ENCODE measurements around the gene FAM3A.

Gene FAM3A

DNA sequence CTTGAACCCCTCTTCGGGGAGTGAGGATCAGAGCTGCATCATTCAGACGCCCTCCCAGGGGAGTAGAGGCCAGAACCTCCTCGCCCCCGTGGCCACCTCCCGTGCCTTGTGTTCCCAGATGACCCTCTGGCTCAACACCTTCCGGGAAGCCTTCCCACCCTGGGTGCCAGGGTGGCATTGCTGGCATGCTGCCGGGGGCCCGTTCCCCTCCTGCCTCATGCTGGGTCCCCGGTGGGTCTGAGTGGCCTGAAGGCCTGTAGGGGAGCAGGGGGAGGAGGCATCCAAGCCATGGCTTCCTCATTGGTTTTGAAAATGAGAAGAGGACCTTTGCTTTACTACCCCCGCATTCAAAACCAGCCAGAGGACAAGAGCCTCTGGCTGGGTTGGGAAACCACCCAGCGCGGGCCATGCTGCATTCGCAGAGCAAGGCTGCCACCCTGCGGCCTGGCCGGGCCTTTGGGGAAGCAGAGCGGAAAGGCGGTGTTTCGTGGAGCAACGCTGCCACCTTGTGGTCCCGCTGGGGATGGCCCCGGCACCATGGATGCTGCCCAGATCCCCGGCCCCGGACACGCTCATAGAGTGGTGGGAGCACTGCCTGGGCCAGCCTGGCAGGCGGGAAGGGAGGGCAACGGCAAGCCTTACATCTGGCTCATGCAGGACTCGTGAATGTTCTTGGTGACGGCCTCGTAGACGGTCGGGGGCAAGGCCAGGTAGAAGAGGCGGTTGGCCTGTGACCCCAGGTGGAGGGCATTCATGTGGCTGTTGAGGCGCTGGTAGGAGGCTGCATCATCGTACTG, 18.7 kb upstream of the FAM3A start:
- DNase-seq = peak; percentile 93

DNA sequence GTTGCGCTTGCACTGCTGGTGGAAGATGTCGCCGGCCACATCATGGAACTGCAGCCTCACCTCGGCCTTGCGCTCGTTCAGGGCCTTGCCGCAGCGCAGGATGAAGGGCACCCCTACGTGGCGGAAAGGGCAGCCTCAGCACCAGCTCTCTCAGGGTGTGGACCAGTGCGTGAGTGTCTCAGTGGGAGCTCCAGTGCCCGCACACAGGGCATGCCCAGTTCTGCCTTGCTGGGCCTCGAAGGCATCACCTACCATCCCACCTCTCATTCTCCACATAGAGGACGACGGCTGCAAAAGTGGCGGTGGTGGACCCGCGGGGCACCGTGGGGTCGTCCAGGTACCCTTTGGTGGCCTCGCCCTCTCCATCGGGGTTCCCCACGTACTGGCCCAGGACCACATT, 16.7 kb upstream of the FAM3A start:
- DNase-seq = no peak

DNA sequence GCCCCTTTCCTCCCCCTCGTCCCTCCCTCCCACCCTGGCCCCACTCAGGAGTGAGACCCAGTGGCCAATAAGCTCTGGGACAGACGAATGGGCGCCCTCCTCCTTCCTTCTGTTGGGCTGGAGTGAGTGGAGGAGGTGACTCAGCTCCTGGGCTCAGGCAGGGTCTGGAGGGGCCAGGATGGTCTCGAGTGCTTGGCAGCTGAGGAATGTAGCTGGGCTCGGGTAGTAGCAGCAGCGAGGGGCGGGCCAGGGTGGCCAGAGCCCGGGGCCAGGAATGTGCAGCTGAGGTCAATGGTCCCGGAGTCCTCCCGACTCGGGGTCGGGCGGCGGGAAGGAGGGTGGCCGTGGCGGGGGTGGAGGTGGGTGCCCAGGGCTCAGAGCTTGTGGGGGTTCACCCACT, 15.6 kb upstream of the FAM3A start:
- DNase-seq = no peak

DNA sequence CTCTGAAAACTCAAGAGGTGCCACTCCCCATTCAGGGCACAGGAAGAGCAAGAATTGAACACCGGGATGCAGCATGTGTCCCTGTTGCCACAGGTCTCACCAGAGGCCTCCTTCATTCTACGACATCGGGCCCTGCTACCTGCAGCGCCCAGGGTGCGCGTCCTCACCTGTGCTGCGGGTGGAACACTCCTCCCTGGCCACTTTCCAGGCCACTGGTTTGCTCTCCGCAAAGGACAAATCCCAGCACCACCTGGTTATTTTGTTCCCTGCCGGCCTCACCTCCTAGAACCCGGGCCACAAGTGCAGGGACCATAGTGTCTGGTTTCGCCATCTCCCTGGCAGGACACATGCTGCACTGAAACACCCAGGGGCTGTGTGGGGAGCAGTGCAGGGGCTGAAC, 14.3 kb upstream of the FAM3A start:
- DNase-seq = no peak

DNA sequence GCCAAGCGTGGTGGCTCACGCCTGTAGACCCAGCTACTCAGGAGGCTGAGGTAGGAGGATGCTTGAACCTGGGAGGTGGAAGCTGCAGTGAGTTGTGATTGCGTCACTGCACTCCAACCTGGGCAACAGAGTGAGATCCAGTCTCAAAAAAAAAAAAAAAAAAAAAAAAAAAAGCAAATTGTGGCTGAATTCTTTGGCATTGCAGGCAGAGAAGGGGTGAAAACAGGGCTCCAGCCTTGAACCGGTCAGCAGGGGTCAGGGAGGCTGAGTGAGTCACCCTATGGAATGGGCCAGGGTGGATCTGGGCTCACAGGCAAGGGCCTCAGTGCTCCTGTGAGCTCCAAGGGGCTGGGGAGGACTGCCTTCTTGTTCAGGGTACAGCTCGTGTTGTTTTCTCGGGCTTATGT, 13.2 kb upstream of the FAM3A start:
- DNase-seq = no peak

DNA sequence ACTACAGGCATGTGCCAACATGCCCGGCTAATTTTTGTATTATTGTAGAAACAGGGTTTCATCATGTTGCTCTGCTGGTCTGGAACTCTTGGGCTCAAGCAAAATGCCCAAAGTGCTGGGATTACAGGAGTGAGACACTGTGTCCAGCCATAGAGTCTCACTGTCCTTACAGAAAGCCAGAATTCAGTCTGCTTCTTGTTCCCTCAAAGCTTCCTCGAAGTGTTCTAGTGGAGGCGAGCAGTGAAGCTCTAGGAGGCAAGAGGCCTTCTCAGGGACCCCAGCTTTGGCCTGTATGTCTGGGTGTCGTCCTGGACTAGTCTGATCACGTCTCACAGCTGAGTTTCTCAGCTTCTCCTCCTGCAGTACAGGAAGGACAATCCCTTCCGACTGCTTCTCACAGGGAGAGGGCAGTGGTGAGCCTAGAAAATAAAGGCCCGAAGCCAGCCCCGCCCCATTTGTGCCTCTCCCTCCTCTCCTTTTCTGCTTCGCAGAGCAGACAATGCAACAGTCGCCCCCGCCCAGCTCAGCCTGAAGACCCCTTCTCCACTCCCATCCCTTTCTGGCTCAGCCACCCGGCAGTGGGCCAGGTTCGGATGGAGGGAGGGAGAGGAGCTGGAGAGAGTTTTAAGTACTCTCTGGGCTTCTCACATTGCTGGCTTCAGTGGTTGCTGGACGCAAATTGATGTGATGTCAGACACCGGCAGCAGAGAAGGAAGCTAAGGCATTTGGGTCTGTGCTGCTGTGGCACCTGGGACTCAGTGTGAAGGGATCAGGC, 11.1 kb upstream of the FAM3A start:
- DNase-seq = peak; percentile 90

DNA sequence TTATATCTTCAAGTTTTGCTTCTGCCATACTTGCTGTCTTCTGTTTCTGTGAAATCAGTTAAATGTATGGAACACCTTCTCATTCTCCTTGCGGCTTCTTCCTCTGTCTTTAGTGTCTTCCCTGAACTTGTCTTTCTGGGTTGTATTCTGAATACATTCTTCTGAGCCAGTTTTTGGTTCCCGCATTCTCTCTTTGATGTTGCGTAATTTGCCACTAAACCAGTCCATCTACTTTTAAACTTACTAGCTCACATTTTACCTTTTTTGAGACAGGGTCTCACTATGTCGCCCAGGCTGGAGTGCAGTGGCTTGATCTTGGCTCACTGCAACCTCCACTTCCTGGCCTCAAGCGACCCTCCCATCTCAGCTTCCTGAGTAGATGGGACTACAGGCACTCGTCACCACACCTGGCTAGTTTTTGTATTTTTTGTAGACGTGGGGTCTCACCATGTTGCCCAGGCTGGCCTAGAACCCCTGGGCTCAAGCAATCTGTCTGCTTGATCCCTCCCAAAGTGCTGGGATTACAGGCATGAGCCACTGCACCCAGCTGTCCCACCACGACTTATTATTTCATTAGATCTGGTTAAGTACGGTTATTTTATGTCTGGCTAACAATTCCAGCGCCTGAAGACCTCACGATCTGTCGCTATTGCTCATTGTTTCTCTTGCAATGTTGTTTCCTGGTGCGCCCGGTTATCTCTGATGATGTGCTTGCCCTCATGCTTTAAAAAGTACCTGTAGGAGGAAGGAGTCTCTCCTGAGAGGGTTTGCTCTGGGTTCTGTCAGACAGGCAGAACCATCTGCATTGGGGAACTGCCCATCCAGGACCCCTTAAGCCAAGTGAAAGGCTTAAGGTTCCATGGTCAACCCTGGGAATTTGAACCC, 9.8 kb upstream of the FAM3A start:
- DNase-seq = no peak

DNA sequence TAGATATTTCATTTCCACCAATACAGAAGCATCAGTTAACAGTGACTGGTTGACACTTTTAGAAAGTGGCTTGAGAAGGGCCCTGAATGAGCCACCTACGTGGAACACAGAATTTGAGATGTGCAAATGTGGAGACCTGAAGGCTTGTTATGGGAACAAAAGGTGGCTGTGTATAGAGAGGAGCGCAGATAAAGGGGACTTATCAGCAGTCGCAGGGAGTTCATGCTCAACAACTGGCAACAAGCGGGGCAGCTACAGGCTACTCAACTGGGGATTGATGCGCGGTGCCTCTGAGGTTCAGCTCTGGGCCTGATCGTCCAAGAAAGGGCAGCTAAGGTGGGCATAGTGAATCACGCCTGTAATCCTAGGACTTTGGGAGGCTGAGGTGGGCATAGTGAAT, 3.4 kb upstream of the FAM3A start:
- peak; percentile 42 for DNase-seq

DNA sequence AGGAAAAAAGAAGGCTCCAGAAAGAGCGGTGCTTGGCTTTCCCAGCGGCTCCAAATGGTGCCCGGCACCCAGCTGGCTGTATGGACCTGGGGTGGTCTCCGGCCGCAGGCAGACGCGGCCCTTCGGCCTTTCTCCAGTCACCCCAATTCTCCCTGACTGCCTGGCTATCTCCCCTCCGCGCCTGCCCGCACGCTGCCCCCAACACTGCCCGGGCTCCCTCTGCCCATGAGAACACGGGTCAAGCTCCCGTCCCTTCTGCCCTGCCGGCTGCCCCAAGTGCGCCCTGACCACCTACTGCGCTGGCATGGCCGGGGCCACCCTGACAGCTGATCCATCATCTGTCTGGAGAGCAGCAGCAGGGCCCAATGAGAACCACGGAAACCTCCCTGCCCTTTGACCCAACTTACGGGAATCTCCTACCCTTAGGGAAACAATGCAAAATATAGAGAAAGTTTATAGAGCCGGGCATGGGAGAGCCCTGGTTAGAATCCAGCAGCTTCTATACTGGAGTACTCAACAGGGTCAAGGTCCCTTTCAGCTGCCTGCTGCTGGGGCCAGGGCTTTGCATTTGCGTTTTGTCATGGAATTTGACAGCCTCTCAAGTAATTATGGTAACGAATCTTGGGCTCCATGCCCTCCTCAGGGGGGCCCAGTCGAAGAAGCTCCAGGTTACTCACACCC, 1.2 kb upstream of the FAM3A start:
- no peak for DNase-seq

DNA sequence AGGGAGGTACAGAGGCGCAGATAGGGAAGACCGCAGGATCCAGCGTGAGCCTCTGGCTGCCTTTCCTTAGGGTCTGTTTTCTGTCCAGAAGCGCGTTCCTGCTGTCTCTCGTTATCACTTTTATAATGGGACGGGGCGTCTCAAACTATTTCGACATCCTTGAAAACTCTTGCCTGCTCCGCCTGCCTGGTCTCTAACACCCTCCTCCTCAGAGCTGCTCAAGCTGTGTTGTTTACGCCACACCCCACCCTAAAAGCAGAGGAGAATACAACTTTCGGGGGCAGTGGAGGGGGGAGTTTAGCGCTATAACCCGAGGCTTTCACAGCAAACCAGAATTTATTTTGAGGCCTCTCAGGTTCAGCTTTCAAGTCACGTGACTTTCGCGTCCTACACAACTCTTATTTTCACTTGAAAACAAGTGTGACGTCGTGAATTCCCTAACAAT, 646 bp upstream of the FAM3A start:
- DNase-seq = peak; percentile 54

DNA sequence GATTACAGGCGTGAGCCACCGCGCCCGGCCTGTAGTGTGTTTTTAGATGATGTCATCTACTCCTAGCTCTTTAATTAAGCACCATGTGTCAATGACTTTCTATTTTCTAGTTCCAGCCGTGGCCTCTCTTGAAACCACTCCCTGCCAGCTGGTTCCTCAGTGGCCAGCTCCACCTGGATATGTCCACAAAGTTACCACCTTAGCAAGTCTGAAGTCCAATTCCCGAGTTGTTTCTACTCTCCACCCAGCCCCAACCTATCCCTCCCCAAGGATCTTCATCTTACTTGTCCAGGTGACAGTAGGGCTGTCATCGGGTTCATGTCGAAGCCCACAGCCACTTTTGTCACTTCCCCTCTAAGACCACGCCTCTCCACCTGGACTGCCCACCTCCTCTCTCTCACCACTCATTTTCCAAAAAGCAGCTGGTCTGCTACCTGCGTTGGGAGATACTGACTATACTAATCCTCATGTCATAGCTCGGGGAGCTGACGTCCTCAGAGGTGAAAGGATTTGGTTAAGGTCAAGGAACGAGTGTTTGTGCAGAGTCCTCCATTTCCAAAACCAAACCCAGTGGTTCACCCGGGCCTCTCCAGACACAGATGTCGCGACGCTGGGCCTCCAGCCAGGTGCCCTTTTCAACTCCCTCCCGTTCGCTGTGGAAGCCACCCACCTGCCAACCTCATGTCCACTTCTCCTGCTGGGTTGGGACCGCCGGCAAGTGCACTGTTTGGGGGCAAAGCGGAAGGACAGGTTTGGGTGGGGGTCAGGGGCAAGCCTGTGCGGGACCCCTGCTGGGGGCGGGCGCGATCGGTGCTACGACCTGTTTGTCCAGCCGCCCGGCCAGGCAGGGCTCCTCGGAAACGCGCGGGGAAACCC, 704 bp downstream of the FAM3A start:
- peak; percentile 45 for DNase-seq

DNA sequence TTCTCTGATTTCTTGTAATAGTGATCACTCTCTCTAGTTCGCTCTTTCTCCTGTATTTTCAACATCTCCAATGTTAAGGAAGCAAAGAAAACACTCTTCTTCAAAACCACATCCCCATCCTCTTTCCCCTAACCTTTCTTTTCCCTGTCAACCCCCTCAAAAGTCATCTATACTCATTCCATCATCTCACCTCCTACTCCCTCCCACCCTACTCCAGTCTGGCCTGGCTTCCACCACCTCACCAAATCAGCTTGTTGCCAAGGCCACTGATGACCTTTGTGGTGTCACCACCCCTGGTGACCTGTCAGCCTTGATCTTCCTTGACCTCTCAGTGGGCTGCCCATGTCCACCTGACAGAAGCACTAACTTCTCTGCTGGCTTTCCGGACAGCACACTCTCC, 2.3 kb downstream of the FAM3A start:
- no peak for DNase-seq

DNA sequence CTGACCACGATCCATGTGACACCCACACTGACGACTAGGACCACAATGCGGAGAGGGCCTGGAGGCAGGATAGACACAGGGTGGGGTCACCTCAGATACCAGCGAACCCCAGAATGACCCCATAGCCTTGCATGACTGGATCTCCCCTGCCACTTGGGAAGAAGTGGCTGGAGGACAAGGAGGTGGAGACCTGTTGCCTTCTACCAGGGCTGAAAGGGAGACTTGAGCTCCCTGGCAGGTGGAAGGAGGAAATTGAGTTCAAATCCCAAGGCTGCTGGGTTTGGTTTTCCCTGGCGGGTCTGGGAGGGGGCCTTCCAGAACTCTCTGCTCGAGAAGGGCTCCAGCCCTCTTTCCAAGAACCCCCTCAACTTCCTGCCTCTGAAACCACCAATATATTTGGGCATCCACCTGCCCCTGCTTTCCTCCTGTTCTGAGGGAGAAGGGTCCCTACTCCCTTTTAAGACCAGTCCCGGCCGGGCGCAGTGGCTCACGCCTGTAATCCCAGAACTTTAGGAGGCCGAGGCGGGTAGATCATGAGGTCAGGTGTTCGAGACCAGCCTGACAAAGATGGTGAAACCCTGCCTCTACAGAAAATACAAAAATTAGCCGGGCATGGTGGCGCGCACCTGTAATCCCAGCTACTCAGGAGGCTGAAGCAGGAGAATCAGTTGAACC, 3.0 kb downstream of the FAM3A start:
- no peak for DNase-seq

DNA sequence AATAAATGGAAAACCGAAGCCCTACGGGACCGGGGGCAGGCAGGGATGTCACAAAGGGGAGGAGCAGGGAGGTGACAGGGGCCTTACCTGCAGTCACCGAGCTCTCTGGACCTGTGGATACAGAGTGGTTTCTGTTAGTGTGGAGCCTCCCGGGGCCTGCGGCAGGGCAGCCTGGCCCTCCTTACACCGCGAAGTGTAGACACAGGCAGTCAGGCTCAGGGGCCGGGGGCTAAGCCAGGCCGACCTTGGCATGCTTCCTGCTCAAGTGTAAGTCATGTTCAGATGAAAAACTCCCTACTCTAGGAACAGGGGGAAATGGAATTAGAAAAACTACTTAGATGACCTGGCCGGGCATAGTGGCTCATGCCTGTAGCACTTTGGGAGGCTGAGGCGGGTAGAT, 4.3 kb downstream of the FAM3A start:
- DNase-seq = no peak

DNA sequence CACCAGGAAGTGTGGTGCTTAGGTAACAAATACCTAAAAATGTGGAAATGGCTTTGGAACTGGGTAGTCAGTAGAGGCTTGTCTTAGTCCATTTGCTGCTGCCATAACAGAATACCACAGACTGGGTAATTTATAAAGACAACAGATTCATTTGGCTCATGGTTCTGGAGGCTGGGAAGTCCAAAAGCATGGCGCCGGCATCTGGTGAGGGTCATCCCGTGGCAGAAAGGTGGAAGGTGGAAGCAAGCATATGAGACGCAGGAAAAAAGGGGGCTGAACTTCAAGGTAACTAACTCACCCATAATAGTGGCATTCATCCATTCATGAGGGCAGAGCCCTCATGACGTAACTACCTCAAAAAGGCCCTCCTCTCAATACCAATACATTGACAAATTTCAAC, 6.6 kb downstream of the FAM3A start:
- no peak for DNase-seq

DNA sequence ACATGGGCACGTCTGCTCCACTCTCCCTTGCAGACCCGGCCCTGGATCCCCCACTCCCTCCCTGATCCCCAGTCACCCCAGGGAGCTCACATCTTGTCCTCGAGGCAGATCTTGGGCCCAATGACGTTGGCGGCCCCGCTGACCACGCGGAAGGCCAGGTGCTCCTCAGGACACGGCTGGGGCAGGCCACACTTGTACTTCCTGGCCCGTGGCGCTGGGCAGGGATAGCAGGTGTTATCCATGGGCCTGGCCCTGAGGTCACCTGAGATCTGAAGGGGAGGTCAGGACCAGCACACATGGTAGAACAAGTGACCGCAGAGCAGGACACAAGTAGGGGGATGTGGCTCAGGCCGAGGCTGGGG, 7.7 kb downstream of the FAM3A start:
- no peak for DNase-seq

DNA sequence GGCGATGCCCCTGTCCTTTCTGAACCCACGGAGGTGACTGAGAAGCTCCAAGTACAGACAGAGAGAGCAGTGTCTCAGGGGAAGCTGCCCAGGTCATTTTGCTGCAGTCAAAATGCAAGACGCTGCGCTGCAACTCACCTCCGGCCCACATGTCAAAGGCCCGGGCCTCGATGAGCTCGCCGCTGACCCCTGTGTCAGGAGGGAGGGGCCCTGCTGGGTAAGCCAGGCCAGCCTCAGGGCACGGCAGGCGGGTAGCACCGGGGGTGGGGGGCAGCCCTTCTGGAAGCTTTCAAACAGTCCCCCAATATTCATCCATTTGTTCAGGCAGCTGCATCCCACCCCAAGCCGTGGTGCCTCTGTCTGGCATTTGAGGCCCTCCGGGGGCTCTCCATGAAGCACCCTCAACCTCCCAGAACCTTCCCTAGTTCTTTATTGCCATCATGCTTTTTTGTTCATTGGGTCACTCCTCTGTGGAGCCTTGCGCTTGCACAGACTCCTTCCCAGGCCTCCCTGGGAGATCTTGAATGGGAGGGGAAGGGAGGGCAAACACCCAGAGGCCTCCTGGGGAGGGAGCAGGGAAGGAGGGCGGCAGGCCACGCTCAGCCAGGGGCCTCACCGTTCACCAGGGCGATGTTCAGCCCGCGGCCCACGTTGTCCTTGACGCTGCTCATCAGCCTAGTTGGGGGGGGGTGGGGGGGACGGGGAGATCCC, 8.2 kb downstream of the FAM3A start:
- no peak for DNase-seq

DNA sequence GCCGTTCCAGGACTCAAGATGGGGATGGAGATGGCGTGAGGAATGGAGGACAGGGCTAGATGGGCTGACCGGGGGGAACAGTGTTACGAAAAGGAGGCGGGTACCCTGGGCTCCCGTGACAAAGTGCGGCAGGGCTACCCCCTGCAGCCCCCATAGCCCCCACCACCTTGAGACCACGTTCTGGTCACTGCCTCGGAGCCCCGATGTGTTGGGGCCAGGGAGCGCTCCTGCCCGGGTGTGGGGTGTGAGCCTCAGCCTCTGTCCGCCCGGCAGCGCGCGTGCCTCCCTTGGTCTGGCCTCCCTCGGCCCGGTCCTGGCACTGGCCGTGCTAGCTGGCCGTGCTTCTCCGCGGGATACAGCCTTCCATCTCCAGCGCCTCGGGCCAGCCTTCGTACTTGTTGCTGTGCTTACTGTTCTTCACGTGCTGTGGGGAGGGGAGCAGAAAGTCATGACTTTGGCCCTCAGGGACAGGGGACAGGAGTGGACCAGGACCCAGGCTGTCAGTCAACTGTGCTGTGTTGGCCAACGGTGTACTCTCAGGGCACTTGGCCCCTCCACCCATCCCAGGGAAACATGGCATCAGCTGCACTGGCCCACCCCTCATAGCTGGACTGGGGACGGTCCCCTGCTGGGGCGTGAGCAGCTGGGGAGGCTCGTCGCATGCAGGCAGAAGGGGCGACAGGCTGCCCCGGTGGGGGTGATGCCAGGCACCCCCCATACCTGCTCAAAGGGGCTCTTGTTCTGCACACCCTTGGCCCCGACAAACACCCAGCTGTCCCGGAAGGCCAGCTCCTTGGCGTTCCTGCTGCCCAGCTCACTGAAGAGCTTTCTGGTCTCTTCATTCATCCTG, 9.3 kb downstream of the FAM3A start:
- DNase-seq = no peak

DNA sequence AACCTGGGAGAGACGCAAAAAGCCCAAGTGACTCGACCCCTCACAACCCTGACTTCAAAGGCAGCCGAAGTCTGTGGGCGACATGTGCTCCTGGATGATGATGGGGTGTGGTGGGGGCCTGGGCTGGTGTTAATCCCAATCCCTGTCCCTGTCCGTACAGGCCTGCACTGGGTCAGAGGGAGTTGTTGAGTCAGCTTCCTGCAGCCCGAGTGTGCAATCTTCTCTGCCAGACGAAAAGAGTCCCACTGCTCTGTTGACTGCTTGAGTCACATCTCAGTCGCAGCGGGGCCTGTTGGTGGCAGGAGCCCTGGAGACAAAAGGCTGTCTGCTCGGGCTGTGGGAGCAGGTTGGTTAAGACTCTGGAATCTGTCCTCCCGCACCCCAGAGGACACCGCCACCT, 10.3 kb downstream of the FAM3A start:
- DNase-seq = no peak

DNA sequence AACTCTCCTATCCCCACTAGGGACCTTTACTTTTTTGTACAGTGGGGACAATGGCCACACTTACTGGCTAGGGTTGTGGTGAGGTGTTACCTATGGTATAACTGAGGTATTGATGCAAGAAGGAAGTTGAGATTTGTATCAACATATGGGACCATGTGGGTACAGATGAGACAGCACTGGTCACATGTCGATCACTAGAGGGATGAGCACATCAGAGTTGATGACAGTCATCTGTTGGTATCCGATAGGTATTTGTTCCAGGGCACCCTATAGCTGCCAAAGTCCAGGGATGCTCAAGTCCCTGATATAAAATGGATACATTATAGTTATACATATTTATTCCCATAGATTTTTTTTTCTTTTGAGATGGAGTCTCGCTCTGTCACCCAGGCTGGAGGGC, 13.0 kb downstream of the FAM3A start:
- DNase-seq = no peak

Measured in hematopoietic multipotent progenitor cell treated with erythropoietin and hydrocortisone succinate and interleukin-3 and kit ligand, for 4 days (in vitro differentiated cells).